ENCODE data around the gene COLEC11. TPM values are rescaled to one million over a fixed set of nuclear protein-coding genes. Genes with fewer than 3 reads are reported as not detected.

The COLEC11 gene
- total RNA-seq, 4 donors from 2014 or later: 0.66 to 6.7 (median 1.6) TPM; not detected in 1

DNA sequence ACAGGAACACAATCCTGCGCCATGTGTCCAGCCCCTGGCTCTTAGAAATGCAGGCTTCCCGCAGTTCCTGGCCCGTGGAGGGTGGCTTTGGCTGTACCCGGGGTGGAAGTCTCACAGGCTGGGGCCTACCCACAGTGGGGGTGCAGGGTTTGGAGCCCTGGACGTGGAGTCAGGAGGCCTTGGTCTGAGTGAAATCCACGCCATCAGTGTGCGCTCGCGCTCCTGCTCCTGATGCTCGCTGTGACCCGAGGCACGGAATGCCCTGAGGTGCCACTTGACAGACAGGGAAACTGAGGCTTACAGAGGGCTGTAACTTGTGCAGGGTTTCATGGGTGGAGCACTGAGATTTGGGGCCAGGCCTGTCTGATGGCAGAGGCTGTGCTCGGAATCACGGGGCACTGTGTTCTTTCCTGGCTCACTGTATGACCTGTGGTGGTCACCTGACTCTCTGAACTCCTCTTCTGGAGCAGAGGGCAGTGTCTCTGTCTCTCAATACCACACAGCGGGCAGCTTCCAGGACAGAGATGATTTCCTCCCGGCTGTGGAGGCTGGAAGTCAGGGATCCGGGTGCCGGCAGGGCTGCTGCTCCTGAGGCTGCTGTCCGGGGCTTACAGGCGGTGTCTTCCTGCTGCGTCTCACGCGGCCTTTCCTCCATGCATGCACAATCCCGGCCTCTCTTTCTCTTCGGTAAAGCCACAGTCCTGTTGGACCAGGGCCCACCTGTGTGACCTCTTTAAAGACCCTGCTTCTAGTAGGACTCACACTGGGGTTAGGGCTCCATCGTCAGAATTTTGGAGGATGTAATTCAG is 37.1 kb downstream of the COLEC11 start:
- no peak for DNase-seq (ENCODE audit: low spot score in 2 of 2)
- 88 to 91% methylated on average over 25 to 26 of the region's 26 CpGs for WGBS, 2 donors
- Histone ChIP-seq H3K27ac (no peak overlapping the region), H3K4me1 (no peaks in the 10 kb centered on the region), H3K9me3 (no peaks in the 10 kb centered on the region), H3K36me3 (no peaks in the 10 kb centered on the region), H3K4me3 (no peak overlapping the region), H3K27me3 (no peaks in the 10 kb centered on the region)
- TF ChIP-seq, protein P1, sequence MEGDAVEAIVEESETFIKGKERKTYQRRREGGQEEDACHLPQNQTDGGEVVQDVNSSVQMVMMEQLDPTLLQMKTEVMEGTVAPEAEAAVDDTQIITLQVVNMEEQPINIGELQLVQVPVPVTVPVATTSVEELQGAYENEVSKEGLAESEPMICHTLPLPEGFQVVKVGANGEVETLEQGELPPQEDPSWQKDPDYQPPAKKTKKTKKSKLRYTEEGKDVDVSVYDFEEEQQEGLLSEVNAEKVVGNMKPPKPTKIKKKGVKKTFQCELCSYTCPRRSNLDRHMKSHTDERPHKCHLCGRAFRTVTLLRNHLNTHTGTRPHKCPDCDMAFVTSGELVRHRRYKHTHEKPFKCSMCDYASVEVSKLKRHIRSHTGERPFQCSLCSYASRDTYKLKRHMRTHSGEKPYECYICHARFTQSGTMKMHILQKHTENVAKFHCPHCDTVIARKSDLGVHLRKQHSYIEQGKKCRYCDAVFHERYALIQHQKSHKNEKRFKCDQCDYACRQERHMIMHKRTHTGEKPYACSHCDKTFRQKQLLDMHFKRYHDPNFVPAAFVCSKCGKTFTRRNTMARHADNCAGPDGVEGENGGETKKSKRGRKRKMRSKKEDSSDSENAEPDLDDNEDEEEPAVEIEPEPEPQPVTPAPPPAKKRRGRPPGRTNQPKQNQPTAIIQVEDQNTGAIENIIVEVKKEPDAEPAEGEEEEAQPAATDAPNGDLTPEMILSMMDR (IDR thresholded peaks at IDR 0.05): no peak
- no peak for TF ChIP-seq POLR2A (IDR thresholded peaks at IDR 0.05)
- TF ChIP-seq EP300 (IDR thresholded peaks at IDR 0.05): no peak

DNA sequence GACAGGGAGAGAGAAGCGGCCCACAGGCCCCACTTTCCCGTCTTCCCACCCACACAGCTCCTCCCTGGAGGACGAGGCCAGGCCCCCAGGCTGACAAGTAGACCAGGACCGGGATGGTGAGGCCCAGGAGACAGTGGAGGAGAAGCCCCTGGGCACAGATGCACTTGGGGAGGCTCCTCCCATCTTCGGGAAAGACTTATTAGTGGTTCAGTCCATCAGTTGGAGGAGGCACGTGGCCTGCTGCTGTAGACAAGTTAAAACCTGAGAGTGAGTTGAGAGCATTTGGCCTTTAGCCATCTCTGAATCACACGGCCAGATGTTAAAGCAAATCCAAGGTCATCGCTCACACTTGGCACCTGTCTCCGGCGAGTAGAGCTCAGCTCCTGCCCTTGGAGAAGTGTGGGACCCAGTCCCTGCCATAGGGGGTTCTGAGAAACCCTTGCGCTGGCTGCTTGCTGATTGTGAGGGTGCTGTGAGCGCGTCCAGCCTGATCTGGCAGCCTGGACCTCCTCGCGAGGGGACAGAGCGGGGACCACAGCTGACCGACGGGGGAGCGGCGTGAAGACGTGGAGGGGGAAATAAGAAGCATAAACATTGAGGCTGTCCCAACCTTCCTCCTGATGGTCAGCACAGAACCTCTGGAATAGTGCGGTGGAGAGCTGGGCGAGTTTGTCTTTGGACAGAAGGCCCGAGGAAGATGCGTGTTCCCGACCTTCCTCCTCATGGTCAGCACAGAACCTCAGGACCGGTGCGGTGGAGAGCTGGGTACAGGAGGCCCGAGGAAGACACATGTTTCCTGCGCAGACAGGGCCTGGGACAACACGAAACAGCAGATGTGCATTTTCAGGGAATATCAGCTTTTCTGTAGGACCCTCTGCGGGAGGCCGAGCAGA is 38.4 kb downstream of the COLEC11 start:
- Histone ChIP-seq H3K36me3 (no peaks in the 10 kb centered on the region), H3K27me3 (no peaks in the 10 kb centered on the region), H3K4me1 (no peaks in the 10 kb centered on the region), H3K9me3 (no peaks in the 10 kb centered on the region), H3K27ac (no peak overlapping the region), H3K4me3 (no peak overlapping the region)
- TF ChIP-seq POLR2A (IDR thresholded peaks at IDR 0.05) (no peak), EP300 (IDR thresholded peaks at IDR 0.05) (no peak)
- TF ChIP-seq, protein P1 (IDR thresholded peaks at IDR 0.05): no peak
- 80 to 83% methylated on average over 33 of the region's 33 CpGs for WGBS, 2 donors
- no peak for DNase-seq (ENCODE audit: low spot score in 2 of 2)

DNA sequence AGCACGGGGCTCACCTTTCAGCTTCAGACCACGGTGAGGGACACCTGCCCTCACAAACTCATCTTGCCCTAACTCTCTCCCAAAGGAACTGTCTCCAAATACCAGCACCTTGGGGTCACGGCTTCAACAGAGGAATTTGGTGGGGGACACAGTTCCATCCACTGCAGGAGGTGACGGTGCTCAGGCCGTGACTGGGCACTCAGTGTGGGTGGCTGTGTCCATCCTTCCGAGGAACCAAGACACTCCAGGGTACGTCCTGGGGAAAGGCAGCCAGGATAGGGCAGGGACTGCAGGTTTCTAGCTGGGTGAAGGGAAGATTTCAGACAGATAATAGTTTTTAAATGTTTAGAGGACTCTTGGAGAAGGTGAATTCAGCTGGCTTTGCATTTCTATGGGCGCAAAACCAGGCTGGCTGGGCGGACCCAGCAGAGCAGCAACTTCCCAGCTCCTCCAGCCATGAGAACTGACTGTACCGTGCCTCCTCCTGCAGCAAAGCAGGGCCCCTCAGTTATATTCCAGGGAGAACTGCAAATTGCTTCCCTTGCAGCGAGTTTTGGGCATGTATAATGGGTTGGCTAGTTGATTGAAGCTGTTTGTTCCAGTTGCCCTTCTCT is 39.2 kb downstream of the COLEC11 start:
- no peaks in the 10 kb centered on the region for H3K9me3 ChIP-seq
- no peak overlapping the region for H3K4me3 ChIP-seq
- 81 to 84% methylated on average over 11 of the region's 11 CpGs for WGBS, 2 donors
- no peaks in the 10 kb centered on the region for H3K4me1 ChIP-seq
- H3K36me3 ChIP-seq: no peaks in the 10 kb centered on the region
- DNase-seq (ENCODE audit: low spot score in 2 of 2): no peak
- TF ChIP-seq POLR2A (IDR thresholded peaks at IDR 0.05): no peak
- no peak for TF ChIP-seq EP300 (IDR thresholded peaks at IDR 0.05)
- TF ChIP-seq, protein P1 (IDR thresholded peaks at IDR 0.05): no peak
- H3K27ac ChIP-seq: no peak overlapping the region
- no peaks in the 10 kb centered on the region for H3K27me3 ChIP-seq

DNA sequence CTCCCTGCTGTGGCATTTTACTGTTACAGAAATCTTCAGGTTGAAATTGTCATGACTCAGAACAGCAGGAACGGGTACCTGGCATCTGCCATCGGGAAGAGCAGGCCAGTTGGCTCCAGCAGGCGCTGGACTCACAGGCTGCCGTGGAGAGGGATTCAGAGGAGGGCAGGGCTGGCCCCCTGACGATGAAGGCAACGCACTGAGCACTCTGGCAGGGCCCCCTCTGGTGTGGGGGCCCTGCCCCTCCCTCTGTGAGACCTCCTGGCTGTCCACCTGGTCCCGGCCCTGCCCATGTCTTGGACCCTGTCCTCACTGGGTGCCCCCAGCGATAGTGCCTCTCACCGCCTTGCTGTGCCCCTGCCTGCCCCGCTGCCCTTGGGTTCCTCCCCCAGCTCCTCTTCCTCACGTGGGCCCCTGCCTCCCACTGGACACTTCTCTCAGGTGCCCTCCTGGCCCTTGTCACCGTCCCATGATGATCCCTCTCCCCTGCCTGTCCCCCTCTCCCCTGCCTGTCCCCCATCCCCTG is 39.7 kb downstream of the COLEC11 start:
- H3K27ac ChIP-seq: no peak overlapping the region

More for the DNA sequence above, 39.7 kb downstream of the COLEC11 start:
- no peak for DNase-seq (ENCODE audit: low spot score in 2 of 2)
- WGBS, 2 donors: 81 to 86% methylated on average over 8 of the region's 12 CpGs
- H3K4me3 ChIP-seq: no peak overlapping the region
- H3K27me3 ChIP-seq: no peaks in the 10 kb centered on the region
- H3K4me1 ChIP-seq: no peaks in the 10 kb centered on the region
- H3K36me3 ChIP-seq: no peaks in the 10 kb centered on the region
- no peaks in the 10 kb centered on the region for H3K9me3 ChIP-seq
- TF ChIP-seq POLR2A (IDR thresholded peaks at IDR 0.05) (no peak), EP300 (IDR thresholded peaks at IDR 0.05) (no peak)
- TF ChIP-seq, protein P1 (IDR thresholded peaks at IDR 0.05): no peak
